ENCODE measurements around the gene LRRC8C.

The LRRC8C gene

GRCh38 chr1:89615676-89616598 is 17.0 kb upstream of the LRRC8C start:
- TF ChIP-seq ZFX (IDR thresholded peaks at IDR 0.05; ENCODE audit: borderline replicate concordance) = no peak
- TF ChIP-seq, protein P1, sequence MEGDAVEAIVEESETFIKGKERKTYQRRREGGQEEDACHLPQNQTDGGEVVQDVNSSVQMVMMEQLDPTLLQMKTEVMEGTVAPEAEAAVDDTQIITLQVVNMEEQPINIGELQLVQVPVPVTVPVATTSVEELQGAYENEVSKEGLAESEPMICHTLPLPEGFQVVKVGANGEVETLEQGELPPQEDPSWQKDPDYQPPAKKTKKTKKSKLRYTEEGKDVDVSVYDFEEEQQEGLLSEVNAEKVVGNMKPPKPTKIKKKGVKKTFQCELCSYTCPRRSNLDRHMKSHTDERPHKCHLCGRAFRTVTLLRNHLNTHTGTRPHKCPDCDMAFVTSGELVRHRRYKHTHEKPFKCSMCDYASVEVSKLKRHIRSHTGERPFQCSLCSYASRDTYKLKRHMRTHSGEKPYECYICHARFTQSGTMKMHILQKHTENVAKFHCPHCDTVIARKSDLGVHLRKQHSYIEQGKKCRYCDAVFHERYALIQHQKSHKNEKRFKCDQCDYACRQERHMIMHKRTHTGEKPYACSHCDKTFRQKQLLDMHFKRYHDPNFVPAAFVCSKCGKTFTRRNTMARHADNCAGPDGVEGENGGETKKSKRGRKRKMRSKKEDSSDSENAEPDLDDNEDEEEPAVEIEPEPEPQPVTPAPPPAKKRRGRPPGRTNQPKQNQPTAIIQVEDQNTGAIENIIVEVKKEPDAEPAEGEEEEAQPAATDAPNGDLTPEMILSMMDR (IDR thresholded peaks at IDR 0.05) = peak; percentile 55
- H3K27ac ChIP-seq = no peak overlapping the region

DNA sequence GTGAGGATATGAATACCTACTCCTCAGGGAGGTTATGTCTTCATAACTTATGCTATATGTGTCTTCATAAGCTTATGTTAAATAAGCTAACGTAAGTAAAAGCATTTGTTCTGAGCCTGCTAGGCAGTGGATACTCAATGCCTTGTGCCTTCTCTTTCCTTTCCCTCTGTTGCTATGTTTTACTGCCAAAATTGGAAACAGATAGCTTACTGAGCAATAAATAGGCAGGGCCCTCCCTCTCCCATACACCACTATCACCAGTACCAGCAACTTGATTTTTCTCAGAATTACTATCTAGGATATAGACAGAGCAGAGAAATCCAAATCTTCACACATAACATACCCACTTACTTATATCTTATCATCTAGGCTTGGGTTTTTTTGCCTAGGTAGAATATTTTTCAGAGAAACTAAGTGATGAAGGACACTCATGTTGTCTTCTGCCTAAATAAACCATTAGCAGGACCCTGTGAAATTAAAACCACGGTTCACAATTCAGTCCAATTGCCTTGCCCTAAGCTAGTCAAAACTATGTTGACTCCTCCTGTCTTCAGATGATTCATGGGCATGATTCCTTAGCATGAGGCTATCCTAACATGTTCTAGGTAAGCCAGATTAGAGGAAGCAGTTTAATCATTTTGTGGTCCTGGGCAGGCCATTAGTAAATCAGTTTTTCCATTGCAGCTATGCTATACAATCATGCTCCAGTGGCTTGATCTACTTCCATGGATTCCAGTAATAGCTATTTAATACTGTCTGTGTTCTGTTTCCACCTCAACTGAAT is 15.9 kb upstream of the LRRC8C start:
- H3K27ac ChIP-seq = no peak overlapping the region
- TF ChIP-seq ZFX (IDR thresholded peaks at IDR 0.05; ENCODE audit: borderline replicate concordance) = no peak
- TF ChIP-seq, protein P1 (IDR thresholded peaks at IDR 0.05) = no peak

- H3K27ac ChIP-seq = no peak overlapping the region
- TF ChIP-seq ZFX (IDR thresholded peaks at IDR 0.05; ENCODE audit: borderline replicate concordance) = no peak
- TF ChIP-seq, protein P1 (IDR thresholded peaks at IDR 0.05) = no peak
Measured at GRCh38 chr1:89620664-89621063, 12.3 kb upstream of the LRRC8C start.

GRCh38 chr1:89622895-89623294 is 10.0 kb upstream of the LRRC8C start:
- TF ChIP-seq, protein P1 (IDR thresholded peaks at IDR 0.05) = no peak
- no peak for TF ChIP-seq ZFX (IDR thresholded peaks at IDR 0.05; ENCODE audit: borderline replicate concordance)

DNA sequence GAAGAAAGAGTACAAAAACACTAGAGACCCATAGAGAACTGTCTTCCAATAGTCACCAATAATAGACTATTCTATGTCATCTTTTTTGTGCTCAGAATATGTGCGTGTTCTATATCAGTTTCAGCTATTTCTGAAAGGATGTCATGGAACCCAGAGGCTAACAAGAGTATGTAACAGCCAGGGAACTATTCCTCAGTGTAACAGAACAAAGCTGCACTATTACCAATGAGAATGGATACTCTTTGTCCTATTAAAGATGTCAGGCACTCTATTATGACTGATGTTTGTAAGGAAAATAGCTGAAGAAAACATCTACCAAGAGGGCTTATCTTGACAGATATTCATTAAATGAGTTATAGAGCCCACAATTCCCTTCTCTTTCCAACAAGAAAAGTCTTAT is 8.6 kb upstream of the LRRC8C start:
- TF ChIP-seq ZFX (IDR thresholded peaks at IDR 0.05; ENCODE audit: borderline replicate concordance) = no peak
- TF ChIP-seq, protein P1 (IDR thresholded peaks at IDR 0.05) = no peak
- no peak overlapping the region for H3K27ac ChIP-seq

More at GRCh38 chr1:89622895-89623294, 10.0 kb upstream of the LRRC8C start:
- no peak overlapping the region for H3K27ac ChIP-seq

DNA sequence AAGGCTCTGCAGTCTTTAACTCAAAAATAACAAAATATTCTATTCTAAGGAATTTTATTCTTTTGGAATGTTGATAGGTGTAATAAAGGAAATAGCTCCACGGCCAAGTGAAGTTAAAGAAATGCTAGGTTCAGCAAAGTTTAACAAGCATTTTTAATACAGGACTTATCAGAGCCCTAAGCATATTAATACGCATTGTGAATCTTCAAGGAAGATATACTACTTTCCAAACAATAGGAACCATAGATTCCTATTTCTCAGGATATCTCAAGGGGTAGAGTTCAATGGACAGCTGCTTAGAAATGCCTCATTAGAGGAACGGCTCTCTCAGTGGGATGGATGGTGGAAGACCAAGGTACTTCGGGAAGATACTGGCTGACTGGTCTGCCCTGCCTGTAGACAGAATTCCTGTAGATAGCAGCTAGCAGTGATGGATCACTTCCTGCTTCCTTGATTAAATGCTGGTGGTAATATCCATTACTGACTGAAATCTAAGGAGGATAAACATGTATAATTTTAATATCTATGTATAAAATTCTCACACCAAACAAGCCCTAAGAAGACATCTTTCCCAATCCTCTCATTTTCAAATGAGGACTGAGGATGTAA is 8.1 kb upstream of the LRRC8C start:
- no peak overlapping the region for H3K27ac ChIP-seq
- TF ChIP-seq ZFX (IDR thresholded peaks at IDR 0.05; ENCODE audit: borderline replicate concordance) = no peak
- TF ChIP-seq, protein P1 (IDR thresholded peaks at IDR 0.05) = no peak
